Uterus (tissue), 2 donors: ENCODE data around the gene CDH4.

ENCODE experiments used
- CTCF ChIP-seq, 4 experiments: fragments of 200-600 bp in 2 of 4; fragments of 450-650 bp in 2 of 4; sonication (generic) in 2 of 4; IDR thresholded peaks; one replicate each; pipeline ENCODE4 v1.5.1; 2016 to 2019; ENCODE audit warnings: antibody characterized with exemption in 4 of 4, mild to moderate bottlenecking in 2 of 4, moderate library complexity in 1 of 4
- POLR2A ChIP-seq, 2 donors: fragments of 450-650 bp; IDR thresholded peaks; one replicate each; pipeline ENCODE4 v1.6.1; 2016; ENCODE audit warnings: antibody characterized with exemption in 2 of 2, mild to moderate bottlenecking in 1 of 2, moderate library complexity in 1 of 2

- TF ChIP-seq CTCF (IDR thresholded peaks at IDR 0.05) = no peak
- TF ChIP-seq POLR2A (IDR thresholded peaks at IDR 0.05) = no peak
Observed at GRCh38 chr20:61438285-61438684, 186.2 kb downstream of the CDH4 start.
